ENCODE data around the gene C22orf39.
"Not testable (repeated sequence)": the region's sequence is repeated elsewhere in the genome, so short reads cannot be mapped to it uniquely, and the experiment has no call there.

Gene C22orf39

DNA sequence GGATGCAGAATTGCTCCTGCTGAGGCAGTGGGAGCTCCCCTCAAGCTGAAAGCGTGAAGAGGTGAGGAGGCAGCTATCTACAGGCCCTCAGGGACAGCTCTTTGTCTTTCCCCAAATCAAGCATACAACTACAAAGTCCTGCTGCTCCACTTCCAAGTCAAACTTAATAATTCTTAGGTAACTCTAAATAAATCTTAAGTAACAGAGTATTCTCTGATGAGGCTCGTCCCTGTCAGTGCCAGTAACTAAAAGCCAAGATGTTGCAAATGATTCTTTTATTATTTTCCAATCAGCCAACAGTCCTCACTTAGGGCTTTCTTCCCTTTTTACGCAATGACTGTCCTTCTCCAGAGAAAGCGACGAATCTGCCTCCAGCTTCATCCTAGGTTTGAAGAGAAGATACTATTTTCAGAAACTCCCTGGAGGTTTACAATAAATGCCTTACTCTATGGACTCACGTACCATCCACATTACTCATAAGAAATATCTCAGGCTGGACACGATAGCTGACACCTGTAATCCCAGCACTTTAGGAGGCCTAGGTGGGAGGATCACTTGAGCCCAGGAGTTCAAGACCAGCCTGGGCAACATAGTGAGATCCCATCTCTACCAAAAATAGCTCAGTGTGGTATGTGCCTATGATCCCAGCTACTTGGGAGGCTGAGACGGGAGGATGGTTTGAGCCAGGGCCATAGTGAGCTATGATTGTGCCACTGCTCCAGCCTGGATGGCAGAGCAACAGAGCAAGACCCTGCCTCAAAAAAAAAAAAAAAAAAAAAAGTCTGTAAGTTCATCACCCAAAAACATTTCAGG is 3.1 kb upstream of the C22orf39 start:
- DNase-seq, result no peak

DNA sequence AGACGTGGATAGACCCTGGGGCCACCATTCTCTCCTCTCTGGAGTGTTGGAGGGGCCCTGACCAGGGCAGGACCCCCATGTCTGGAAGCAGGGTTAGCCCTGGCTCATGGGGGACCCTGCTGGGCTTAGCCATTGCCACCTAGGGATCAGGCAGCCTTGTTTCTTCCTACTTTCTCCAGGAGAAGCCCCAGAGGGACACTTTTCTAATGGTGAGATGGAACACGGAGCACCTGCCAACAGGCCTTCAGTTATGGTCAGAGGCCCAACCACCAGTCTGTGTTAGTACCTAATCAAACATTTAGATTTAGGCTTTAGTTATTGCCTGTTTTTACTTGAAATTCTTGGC is 1.9 kb upstream of the C22orf39 start:
- DNase-seq, result no peak

DNA sequence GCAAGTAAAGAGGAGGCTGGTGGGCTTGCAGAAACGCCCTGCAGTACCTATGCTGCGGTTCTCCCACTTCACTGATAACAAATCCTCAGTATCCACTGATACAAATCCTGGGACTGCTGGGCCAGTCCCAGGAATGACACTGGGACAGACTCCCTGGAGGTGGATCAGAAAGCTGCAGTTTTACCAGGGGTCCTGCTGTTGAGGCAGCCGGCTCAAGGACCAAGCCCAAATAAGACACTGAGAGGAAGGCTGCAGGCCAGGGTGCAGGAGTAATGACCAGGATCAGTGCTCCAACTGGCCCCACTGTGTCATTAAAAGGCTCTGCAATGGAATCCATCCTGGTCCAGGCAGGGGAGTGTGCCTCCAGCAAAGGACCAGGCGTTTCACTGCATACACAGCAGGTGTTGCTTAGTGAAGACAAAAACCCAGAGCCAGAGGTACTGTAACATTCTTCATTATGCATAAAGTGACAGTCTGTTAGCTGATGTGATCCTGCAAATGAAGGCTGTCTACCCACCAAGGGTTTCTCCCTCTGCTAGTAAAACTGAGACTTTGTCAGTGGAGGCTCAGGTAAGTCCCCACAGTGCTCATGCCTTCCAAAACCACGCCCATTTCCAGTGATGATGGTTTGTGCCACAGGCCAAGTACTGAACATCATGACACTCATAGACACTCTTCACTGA is 1.4 kb upstream of the C22orf39 start:
- no peak for DNase-seq

DNA sequence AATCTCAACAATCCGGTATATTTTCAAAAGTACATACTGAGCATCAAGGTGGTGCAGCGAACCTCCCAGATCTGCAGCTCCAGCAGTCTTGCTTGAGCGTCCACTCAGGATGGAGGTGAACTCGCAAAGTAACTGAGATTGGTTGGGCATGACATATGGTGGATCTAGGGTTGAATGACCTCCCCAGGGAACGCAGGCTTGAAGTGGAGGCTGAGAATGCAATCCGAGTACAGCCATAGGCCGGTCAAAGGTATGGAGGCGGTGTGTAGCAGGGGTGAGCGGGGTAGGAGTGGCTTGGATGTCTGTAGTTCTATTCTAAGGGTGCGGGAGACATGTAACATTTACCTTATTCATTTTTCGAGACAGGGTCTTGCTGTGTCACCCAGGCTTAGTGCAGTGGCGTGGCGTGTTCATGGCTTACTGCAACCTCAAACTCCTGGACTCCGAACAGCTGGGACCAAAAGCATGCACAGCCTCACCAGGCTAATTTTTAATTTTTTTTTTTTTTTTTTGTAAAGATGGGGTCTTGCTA is 631 bp upstream of the C22orf39 start:
- no peak for DNase-seq

DNA sequence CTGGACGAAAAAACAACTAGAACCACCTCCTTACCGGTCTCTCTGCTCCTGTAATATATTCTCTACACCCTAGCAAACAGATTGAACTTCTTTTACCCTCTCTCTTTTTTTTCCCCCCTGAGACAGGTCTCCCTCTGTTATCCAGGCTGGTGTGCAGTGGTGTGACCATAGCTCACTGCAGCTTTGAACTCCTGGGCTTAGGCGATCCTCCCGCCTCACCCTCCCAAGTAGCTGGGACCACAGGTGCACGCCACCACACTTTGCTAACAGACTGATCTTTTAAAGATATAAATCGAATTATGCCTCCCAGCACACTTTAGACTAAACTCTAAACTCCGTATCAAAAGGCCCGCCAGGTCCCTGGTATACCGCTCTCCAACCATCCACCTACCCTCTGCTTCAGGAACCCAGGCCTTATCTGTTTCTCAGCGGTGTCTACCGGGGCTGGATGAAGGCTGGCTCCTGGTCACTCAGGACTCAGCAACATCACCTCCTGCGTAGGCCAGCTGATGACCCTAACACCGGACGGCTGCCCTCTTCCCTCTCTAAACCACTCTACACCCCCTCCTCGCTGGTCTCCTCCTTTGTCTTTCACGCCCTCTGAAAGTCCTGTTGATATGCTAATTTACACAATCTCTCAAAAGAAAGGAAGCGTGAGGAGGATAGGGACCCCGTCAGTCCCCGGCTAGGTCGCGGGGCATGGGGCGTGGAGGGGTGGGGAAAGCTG is 745 bp downstream of the C22orf39 start:
- no peak for DNase-seq

DNA sequence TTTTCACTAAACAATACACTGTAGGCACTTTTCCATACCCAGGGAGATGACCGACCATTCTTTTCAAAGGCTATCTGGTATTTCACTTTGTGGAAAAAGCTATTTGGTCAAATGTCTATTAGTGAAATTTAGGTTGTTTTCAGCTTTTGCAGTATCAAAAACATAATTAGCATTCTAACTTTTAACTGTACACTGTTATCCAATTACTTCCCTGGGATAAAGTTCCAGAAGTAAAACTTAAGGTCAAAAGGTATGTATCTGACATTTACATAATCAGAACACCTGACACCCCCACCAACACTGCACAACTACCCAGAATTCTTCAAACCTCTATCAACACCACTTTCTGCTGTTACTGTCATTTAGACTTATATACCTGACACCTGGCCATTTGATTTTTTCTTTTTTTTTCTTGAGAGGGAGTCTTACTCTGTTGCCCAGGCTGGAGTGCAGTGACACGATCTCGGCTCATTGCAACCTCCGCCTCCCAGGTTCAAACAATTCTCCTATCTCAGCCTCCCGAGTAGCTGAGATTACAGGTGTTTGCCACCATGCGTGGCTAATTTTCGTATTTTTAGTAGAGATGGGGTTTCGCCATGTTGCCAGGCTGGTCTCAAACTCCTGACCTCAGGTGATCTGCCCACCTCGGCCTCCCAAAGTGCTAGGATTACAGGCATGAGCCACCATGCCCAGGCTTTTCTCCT is 2.1 kb downstream of the C22orf39 start:
- not testable (repeated sequence) for DNase-seq

DNA sequence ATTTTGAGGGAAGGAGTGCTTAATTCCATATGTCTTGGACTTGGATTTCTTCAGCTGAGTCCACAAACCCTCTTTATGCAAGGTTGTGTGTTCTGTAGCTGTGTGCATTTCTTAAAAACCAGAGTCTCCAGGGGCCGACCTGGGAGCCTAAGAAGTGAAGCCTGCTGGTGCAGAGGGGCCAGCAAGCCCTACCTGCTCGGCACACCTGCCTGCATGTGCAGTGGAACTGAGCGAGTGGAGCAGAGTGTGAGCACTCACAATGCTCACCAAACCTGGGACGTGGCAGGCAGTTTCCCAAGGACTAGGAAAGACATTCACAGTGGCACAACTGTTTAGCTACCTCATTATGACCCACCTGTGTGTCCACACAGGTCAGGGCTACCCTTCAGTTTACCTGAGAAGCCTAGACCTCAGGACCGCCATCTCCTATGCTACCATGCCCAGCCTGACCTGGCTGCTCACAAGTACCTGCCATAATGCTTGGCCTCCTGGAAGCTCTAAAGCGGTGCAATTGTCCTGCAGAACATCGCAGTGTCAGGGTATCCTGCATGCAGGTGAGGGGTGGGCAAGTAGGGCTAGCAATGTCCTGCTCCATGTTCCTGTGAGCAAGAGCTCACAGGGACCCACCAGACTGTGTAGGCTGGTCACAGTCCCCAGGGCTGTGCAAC is 3.8 kb downstream of the C22orf39 start:
- no peak for DNase-seq

DNA sequence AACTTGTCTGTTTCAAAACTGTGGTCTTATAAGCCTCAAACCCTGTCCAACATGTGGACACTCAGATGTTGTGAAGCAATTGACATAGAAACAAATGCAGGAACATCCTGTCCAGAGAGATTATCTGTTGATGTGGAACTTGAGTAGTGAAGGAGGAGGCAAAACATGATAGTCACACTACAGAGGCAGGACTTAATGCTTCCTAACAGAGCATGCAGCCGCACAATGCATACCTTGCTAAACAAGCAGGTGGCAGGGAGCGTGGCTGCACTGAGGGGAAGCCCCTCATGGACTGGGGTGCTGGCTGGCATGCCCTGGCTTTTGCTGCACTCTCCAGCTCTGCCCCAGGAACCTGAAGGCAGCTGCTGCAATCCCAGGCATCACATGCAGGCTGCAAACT is 5.3 kb downstream of the C22orf39 start:
- DNase-seq, result no peak

DNA sequence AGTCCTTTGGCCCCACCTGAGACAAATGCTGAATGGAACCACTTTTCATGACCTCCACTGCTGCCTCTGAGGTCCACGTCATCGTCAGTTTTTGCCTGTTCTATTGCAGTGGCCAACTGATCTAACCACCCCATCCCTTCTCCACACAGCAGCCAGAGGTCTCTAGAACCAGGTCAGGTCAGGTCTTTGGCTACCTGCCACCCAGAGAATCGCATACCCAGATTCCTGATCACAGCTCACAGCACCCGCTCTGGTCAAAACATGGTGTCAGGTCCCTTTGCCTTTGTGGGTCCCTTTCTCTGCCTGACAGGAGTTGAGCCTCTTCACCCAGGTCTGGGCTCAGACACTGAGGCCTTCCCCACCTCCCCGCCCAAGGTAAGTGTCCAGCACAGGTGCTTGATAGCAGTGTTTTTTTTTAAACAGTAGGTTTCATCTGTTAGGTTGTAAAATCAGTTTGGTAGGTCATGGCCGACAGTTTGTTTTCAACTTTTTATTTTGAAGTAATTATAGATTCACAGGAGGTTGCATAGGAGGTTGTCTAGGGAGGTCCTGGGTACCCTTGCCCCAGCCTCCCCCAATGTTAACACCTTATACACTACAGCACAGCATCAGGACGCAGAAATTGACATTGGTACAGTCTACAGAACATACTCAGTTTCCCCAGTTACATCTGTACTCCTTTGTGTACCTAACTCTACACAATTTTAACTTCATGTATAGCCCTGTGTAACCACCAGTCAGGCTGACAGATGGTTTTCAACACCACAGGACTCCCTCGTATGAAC is 6.9 kb downstream of the C22orf39 start:
- no peak for DNase-seq

DNA sequence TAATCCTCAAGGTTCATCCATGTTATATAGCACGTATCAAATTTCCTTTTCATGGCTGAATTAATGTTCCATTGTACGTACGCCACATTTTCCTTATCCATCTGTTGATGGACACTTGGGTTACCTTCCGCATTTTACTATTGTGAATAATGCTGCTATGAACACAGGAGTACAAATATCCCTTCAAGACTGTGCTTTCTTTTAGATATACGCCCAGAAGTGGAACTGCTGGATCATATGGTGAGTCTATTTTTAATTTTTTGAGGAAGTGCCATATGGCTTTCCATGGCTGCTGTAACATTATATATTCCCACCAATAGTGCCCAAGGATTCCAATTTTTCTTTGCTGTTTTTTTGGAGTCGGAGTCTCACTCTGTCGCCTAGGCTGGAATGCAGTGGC is 9.2 kb downstream of the C22orf39 start:
- DNase-seq, result no peak

DNA sequence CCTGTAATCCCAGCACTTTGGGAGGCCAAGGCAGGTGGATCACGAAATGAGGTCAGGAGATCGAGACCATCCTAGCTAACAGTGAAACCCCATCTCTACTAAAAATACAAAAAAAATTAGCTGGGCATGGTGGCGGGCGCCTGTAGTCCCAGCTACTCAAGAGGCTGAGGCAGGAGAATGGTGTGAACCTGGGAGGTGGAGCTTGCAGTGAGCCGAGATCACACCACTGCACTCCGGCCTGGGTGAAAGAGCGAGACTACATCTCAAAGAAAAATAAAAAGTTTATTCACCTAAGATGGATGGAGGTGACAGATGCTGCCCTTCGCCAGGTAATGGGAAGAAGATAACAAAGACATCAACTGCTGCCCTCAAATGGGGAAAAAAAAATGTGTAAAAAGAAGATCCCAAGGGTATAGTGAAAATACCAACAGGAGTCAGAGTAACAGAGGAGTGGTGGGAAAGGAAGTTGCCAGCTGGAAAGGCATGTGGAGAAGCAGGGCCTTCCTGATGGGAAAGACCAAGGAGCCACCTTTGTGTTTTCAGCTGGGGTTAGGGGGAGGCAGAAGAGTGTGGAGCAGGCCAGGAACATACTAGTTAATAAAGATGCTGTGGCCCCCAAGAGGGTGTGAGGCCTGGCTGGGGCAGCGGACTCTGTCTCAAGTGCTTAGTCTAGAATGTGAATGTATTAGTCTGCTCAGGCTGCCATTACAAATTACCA is 10.9 kb downstream of the C22orf39 start:
- DNase-seq, result not testable (repeated sequence)

DNA sequence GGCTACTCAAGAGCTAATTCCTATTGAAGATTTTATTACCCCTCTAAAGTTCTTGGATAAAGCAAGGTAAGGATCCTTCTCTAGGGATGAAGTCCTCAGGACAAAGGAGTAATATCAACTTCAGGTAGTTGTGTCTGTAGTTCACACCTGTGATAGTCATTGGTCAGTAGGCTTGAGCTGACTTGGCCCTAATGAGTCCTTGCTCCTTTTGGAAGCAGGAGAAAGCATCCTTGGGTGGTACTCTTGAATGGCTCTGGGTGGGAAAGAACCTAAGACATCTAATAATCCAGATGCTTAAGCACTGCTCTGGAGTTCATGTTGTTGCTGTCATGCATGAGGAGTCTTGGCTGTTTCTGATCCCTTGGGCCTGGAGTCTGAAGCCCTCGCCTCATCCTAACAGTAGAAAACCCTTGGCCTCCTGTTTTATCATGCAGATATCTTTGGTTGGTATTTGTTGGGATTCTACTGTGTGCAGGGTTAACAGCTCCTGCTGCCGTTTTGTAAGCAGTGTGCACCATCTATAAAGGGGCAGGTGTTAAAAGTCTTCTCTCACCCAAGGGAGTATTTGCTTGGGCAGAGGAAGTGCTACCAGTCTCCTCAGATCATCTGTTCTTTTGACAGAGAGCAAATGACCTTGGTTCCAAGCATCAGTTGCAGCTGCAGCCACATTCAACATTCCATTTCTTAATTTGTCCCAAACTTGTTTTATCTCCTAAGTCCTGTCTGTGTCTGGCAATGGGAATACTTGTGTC is 12.5 kb downstream of the C22orf39 start:
- no peak for DNase-seq

DNA sequence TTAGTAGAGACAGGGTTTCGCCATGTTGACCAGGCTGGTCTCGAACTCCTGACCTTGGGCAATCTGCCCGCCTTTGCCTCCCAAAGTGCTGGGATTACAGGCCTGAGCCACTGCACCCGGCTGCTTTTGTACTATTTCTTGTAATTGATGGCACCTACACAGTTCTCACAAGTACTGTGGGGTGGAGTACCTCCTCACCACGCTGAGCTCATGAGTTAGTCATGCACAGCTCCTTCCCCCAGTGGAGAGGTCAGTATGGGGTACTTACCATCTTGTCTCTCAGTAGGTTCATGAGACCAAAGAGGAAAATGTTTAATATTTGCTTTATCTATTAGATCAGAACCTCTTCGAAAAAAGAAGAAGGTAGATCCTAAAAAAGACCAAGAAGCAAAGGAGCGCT is 13.1 kb downstream of the C22orf39 start:
- DNase-seq, result no peak

DNA sequence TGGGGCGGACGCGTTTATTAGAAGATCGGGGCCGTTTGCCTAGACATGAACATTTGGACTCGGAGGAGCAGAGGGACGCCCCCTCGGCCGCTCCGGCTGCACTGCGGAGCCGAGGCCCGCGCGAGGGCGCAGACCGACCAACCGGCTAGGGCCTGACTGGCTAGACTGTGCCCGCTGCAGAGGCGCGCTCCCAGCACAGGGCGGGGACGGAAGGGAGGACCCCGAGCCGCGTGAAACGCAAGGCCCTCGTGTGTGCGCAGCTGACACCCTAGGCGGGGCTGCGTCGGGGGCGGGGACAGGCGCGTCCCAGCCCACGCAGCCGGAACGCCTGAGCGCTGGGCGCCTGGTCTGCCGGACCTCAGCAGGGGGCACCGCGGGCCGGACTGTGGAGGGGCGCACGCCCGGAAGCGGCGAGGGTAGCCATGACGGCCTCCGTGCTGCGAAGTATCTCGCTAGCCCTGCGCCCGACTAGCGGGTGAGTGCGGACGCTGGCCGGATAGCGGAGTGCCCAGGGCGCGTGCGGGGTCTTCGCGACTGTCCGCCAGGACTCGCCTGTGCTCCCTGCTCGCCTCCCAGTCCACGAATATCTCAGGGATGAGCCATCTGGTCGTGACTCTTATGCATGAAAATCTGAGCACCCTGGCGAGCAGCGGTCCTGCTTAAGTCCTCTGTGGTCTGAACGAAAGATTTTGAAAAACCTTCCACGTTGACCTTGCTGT is 15.2 kb downstream of the C22orf39 start, which contains the start of gene MRPL40:
TSS of gene MRPL40 (plus strand) at position 413 of the 719 bp plus-strand sequence. CDS start at position 423, 10 bp downstream.
- peak; percentile 37 for DNase-seq

DNA sequence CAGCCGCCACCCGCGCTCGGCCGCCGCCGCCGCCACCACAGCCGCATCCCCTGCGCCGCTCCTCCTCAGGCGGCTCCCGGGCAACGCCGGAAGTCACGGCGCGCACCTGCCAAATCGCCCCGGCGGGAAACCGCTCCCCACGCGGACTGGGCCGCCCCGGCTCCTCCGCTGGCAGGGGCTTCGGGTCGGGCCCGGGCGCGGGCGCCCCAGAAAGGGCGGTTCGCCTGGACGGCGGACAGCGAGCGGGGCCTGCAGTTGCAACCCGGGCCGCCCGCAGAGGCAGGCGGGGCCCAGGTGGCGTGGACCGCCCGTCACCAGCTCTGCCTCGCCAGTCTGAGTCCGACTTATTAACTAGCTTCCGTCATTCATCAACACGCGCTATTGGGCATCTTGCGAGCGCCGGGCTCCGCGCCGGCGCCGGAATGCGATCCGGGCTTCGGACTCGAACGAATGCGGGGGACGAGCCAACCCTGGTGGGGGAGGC is 15.8 kb downstream of the C22orf39 start, which contains the start of gene HIRA:
TSS of gene HIRA (minus strand) at position 85 of the 484 bp plus-strand sequence. CDS start 257 bp downstream, outside the sequence.
- DNase-seq, result no peak

DNA sequence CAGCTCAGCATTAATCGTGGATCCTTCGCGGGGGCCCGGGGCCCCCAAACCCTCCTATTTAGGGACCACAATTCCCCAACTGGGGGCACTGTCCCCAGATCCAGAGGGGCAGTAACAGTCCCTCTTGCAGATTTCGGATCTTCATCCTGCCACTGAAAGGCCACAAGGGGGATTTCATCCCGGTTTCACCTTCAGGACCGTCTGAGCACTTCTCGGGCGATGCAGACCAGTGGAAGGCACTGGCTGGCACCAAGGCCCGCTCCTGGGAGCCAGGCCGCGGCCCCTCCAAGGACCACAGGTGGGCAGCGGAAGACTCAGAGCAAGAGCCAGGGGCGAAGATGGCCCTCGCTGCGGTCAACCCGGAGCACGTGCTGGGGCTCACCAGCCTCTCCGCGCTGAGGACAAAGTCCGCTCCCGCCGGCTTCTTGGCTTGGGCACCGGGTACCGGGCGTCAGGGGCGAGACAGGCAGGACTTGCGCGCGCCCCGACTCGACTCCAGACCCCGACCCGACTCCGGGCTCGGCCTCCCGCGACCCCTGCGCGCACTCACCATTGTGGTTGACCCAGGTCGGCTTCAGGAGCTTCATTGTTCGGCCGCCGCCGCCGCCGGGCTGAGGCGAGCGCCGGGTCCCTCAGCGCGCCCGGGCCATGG is 16.5 kb downstream of the C22orf39 start:
- peak; percentile 31 for DNase-seq

DNA sequence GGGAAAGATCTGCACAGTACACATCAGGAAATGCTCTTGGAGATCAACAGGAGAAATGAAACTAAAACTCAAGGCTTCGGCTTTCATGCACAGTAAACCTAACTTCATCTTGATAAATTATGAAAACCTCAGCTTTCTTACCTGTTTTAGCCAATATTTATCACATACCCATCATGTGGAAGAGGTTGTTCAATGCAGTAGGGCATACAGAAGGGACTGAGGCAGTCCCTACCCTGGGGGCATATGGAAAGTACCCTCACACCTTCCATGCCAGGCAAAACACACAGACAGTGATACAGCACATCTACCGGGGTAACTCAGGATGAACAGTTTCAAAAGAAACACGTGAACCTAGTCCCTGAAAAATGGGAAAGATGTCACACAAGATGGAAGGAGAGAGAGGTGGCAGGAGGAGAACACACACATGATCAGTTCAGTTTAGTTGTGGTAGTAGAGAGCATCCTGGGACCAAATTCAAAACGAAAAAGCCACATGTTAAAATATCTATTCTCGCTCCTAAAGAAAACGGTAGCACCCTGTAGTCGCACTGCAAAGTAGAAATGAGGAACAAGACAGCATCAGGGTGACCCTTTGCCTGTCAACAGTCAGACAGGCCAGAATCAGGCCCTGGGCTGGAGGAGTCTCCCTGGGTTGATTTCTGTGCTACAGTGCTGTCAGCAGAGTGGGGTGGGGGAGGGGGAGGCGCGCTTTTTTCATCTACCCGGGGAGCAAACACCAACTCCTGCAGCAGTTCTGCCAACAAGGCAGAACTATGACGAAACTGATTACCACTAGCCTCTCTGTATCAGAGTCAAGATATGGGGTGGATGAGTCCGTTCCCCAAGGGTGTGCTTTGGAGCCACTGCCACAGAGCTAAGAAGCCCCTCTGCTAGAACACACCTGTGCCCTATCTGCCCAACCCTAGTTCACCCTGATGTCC is 17.3 kb downstream of the C22orf39 start:
- no peak for DNase-seq

Data from cortex of kidney (tissue), 1 donor.